ENCODE measurements around the gene ARFGAP1.
"Not testable (repeated sequence)": the region's sequence is repeated elsewhere in the genome, so short reads cannot be mapped to it uniquely, and the experiment has no call there.

ARFGAP1 gene

GRCh38 chr20:63290677-63291472 lies 18.3 kb downstream of the ARFGAP1 start:
- no peak for DNase-seq (ENCODE audit: low read depth)

DNA sequence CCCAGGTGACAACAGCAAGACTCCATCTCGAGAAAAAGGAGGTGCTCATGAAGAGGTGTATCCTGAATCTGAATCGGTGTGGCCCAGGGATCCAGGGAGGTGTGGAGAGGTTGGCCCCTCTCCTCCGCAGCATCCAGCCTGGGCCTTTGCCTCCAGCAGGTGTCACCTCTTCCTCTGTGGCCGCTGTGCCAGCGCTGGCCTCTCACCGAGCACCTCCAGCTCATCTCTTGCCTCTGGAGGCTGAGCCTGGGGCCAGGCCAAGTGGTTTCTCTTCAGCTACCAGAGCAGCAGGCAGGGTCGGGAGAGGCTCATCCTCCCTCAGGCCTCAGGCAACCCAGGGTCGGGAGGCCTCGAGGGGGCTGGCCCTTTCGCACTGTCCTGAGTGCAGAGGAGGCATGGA lies 19.2 kb downstream of the ARFGAP1 start:
- DNase-seq (ENCODE audit: low read depth) = no peak

DNA sequence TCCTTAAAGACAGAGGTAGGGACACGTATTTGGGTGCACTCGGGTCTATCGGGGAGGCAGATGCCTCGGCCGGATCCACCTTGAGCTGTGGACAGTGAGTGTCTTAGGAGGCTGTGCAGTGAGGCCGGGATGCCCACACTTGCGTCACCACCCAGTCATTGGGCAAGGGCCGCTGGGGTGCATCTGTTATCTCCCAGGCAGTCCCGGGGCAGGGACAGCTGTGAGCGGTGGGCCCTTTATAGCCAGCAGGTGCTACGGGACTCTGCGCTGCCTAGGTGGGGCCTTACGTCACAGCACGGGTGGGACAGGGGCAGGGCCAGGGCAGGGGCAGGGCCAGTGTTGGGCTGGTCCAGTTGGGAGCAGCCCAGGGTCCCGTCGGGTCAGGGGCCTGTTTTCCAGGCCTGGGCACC lies 19.7 kb downstream of the ARFGAP1 start:
- DNase-seq (ENCODE audit: low read depth) = no peak

- no peak for DNase-seq (ENCODE audit: low read depth)
These were observed 20.3 kb downstream of the ARFGAP1 start, which contains the start of gene COL20A1 for GRCh38 chr20:63292904-63293303. COL20A1 (plus strand) TSS chr20:63293186; CDS start chr20:63295108, 1,922 bp downstream.

- no peak for DNase-seq (ENCODE audit: low read depth)
These were observed 20.8 kb downstream of the ARFGAP1 start for GRCh38 chr20:63293456-63293855.

- DNase-seq (ENCODE audit: low read depth) = no peak
These were observed 21.4 kb downstream of the ARFGAP1 start for GRCh38 chr20:63293871-63294535.

- DNase-seq (ENCODE audit: low read depth) = no peak
These were observed 21.9 kb downstream of the ARFGAP1 start for GRCh38 chr20:63294536-63294900.

DNA sequence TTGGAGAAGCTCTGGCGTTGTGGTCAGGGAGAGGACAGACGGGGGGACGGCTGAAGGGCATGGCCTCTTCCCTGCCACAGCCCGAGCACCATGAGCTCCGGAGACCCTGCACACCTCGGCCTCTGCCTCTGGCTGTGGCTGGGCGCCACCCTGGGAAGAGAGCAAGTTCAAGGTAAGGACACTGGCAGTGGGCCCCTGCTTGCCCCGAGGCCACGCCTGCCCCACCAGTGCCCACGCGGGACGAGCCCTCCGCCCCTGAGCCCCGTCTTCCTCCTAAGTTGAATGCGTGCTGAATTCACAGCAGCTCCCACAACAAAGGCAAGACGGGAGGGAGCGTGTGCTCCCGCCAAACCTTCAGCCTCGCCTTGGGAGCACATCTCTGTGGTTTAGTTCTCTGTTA lies 22.4 kb downstream of the ARFGAP1 start:
- DNase-seq (ENCODE audit: low read depth) = no peak

- no peak for DNase-seq (ENCODE audit: low read depth)
These were observed 22.8 kb downstream of the ARFGAP1 start for GRCh38 chr20:63295422-63295821.

DNA sequence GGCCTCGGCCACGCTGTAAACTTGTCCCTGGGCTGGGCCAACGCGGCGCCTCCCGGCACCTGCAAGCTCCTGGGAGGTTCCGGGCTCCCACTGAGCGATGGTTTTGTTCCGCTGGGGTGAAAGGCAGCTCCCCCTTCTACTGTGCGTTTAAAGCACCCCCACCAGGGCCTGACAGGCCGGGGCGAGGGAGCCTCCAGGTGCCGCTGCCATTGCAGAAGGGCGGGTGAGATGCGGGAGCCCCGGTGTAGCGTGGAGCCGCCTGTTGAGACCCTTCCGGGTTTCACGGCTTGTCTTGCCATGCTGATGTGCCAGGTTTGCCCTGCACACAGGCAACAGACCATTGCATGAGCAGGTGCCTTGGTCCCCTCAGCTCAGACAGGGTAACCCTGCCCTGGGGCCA lies 23.2 kb downstream of the ARFGAP1 start:
- no peak for DNase-seq (ENCODE audit: low read depth)

DNA sequence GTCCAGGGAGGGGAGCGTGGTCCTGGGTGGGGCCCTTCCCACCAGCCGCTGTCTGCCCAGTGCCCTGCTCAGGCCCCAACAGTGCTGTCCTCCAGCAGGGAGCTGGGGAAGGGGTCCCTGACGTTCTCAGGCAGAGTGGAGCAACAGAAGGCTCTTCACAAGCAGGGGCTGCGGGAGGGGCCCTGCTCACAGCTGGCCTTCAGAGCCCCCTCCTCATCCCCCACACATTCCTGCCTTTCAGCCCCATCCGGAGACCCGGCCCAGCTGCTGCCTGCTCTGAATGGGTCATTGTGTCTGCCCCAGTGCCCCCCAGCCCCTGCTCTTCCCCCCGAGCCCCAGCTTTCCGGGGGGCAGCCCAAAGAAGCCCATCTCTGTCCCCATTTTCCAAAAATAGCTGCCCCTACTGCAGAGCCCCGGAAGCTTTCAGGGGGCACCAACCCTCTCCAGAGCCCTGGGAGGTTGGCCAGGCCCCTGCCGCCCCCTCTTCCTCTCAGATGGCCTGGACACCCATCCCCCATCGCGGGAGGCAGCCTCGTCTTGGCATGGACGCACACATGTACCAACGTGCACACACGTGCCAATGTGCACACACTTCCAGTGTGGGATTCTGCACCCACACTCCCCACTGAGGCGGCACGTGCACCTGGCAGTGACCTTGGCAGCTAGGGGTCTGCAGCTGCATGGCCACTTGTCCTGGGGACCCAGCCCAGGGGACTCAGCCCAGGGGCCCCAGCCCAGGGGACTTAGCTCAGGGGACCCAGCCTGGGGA lies 24.1 kb downstream of the ARFGAP1 start:
- DNase-seq (ENCODE audit: low read depth) = no peak

DNA sequence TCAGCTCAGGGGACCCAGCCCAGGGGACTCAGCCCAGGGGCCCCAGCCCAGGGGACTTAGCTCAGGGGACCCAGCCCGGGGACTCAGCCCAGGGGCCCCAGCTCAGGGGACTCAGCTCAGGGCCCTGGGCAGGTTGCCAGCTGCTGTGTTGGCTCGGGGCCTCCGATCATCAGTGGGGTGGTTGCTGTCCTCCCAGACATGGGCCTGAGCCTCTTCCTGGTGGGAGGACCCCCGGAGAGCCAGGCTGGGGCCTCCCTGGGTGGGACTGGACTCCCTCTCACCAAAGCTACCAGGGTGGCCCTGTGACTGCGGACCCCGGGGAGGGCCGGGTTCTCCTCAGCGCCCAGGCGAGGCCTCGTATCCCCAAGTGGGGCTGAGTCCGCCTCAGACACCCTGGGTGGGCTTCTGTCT lies 24.8 kb downstream of the ARFGAP1 start:
- DNase-seq (ENCODE audit: low read depth) = no peak

DNA sequence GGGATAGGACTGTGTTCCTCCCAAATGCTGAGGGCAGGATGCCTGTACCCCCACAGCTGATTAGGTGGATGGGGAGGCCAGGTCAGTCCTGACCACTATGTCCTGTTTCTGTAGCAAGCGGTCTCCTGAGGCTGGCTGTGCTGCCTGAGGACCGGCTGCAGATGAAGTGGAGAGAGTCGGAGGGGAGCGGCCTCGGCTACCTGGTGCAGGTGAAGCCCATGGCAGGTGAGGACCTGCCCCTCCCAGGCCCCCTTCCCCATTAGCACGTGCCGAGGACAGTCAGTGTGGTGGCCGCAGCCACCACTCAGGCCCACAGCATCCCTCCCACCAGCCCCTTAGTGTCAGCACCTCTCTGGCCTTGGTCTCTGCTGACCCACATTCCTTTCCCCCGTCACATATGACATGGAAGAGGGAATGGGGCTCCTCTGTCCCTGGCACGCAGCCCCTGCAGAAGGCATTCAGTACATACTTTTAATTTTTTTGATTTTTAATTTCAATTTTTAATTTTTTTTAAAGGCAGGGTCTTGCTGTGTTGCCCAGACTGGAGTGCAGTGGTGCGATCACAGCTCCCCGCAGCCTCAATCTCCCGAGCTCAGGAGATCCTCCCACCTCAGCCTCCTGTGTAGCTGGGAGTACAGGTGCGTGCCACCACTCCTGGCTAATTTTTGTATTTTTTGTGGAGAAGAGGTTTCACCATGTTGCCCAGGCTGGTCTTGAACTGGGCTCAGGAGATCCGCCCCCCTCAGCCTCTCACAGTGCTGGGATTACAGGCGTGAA lies 25.4 kb downstream of the ARFGAP1 start:
- no peak for DNase-seq (ENCODE audit: low read depth)

DNA sequence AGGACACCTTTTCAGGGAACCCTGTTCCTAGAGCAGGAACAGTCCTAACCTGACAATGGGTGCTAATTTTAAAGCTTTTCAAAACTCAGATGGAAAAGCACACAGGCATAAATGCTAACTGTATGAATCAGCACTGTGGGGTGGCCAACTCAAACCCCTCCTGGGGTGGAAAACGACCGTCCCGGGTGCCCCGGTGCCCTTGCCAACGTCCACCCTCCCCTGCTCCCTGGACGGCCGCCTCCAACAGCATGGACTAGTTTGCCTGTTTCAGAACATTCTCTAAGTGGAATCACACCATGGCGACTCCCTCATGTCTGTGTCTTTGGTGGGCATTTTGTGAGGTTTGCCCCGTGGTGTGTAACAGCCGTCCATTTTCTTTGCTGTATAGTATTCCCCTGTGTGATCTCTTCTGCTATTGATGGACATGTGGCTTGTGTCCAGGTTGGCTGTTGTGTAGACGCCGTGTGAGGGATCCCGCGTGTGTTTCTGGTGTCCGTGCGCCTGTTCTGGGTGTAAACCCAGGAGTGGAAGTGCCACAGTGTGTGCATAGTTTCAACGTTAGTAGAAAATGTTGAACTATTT lies 26.2 kb downstream of the ARFGAP1 start:
- no peak for DNase-seq (ENCODE audit: low read depth)

GRCh38 chr20:63301671-63302070 lies 29.1 kb downstream of the ARFGAP1 start:
- no peak for DNase-seq (ENCODE audit: low read depth)

- DNase-seq (ENCODE audit: low read depth) = no peak
These were observed 30.6 kb downstream of the ARFGAP1 start for GRCh38 chr20:63303095-63303666.

DNA sequence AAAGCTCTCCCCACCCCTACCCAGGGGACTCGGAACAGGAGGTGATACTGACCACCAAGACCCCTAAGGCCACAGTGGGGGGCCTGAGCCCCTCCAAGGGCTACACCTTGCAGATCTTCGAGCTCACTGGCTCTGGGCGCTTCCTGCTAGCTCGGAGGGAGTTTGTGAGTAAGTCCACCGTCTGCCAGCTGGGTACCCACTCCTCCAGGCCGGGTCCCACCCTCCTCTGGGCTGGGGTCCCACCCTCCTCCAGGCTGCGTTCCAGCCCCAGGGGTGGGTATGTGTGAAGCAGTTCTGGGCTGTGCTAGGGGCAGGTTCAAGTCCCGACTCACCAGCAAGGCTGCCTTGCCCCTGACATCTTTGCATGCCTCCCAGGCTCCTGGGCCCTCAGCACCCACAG lies 32.8 kb downstream of the ARFGAP1 start:
- no peak for DNase-seq (ENCODE audit: low read depth)

DNA sequence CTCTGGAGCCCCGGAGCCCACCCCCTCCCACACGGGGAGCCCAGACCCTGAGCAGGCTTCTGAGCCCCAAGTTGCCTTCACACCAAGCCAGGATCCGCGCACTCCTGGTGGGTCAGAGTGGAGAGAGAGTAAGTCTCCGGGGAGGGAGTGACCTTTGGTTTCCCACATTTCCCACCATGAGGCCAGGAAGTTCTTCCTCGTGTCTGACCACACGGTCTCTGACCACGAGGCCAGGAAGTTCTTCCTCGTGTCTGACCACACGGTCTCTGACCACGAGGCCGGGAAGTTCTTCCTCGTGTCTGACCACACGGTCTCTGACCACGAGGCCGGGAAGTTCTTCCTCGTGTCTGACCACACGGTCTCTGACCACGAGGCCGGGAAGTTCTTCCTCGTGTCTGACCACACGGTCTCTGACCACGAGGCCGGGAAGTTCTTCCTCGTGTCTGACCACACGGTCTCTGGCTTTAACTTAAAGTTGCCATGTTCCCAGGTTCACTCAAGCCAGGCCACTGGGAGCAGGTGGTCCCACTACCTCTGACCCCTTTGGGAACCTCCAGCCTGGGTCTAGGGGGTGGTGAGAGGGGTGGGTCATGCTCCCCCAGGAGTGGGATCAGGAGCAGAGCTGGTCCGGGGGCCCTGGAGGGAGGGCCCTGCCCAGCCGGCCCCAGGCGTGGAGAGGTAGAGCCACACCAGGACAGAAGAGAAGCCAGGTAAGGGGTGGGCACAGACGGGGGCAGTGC lies 33.5 kb downstream of the ARFGAP1 start:
- not testable (repeated sequence) for DNase-seq (ENCODE audit: low read depth)

GRCh38 chr20:63306673-63307537 lies 34.3 kb downstream of the ARFGAP1 start:
- no peak for DNase-seq (ENCODE audit: low read depth)
